Measurements from ENCODE around the gene EXOSC7. TPM values are rescaled to one million over a fixed set of nuclear protein-coding genes. Genes with fewer than 3 reads are reported as not detected.

The EXOSC7 gene
- total and polyA plus RNA-seq, 7 donors = 16.2 to 44.3 (median 30.3) TPM

DNA sequence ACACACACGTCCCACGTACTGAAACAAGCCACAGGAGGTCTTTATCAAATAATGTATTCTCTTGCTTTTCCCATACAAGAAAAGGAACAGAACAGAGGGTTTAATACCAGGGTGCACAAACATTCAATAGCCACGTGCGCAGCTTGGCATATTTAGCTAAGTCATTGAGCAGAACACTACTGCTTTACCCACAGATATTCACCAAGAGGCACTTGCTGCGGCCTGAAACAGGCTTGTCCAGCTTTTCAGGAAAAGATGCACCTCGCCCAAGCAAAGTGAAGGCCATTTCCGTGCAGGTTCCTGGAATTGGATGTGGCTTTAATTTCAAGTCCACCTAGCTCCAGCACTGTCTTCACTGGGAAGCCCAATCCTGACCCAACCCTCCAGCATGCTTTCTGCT is 17.7 kb upstream of the EXOSC7 start:
- H3K4me1 ChIP-seq = no peaks in the 10 kb centered on the region
- no peaks in the 10 kb centered on the region for H3K27me3 ChIP-seq
- no peak for DNase-seq
- H3K27ac ChIP-seq = no peak overlapping the region
- no peak overlapping the region for H3K4me3 ChIP-seq
- H3K9me3 ChIP-seq = no peaks in the 10 kb centered on the region
- intact Hi-C loops (cut with DNase I) = no loop called here
- no peak for TF ChIP-seq POLR2AphosphoS5 (IDR thresholded peaks at IDR 0.05)
- no peak for TF ChIP-seq POLR2A (IDR thresholded peaks at IDR 0.05)
- TF ChIP-seq, protein P1, sequence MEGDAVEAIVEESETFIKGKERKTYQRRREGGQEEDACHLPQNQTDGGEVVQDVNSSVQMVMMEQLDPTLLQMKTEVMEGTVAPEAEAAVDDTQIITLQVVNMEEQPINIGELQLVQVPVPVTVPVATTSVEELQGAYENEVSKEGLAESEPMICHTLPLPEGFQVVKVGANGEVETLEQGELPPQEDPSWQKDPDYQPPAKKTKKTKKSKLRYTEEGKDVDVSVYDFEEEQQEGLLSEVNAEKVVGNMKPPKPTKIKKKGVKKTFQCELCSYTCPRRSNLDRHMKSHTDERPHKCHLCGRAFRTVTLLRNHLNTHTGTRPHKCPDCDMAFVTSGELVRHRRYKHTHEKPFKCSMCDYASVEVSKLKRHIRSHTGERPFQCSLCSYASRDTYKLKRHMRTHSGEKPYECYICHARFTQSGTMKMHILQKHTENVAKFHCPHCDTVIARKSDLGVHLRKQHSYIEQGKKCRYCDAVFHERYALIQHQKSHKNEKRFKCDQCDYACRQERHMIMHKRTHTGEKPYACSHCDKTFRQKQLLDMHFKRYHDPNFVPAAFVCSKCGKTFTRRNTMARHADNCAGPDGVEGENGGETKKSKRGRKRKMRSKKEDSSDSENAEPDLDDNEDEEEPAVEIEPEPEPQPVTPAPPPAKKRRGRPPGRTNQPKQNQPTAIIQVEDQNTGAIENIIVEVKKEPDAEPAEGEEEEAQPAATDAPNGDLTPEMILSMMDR (IDR thresholded peaks at IDR 0.05) = no peak
- no peak for TF ChIP-seq EP300 (IDR thresholded peaks at IDR 0.05)
- WGBS, 2 donors = 80 to 93% methylated on average over 7 of the region's 7 CpGs
- H3K36me3 ChIP-seq = peaks cover 0 to 33% (median 12%) of the 10 kb centered on the region in 4 donors

DNA sequence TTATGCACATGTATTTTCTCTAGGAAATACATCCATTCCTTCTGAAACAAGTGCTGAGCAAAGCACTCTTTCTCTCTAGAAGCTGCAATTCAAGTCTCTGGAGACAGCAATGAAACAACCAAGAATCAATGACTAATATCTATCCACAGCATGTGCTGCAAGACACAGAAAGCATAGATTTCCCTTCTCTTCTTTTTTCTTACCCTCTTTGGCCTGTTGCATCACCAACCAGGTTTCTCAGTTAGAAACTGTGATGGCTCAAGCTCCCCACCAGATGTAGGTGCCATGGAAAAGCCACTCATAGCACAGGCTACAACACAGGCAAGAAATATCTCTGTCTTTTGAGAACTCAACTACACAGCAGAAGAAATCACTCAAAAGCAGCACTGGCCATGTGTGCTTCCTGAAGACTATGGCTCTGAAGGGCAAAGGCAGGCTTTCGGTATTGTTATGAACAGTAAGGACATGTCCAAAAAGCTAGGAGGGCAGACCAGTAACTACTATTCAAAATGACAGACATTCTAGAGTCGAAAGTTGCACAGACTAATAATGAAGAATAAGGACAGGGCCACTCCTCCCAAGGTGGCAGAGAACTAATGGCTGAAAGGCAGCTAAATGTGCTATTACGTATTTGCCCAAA is 15.5 kb upstream of the EXOSC7 start:
- no peak for DNase-seq
- Histone ChIP-seq H3K27me3 (no peaks in the 10 kb centered on the region), H3K9me3 (no peaks in the 10 kb centered on the region), H3K4me1 (peaks cover 0 to 4% (median 0%) of the 10 kb centered on the region in 4 donors), H3K36me3 (peaks cover 0 to 23% (median 12%) of the 10 kb centered on the region in 4 donors), H3K27ac (no peak overlapping the region), H3K4me3 (no peak overlapping the region)
- intact Hi-C loops (cut with DNase I) = no loop called here
- 92 to 98% methylated on average over 3 of the region's 3 CpGs for WGBS, 2 donors
- TF ChIP-seq, protein P1 (IDR thresholded peaks at IDR 0.05) = no peak
- no peak for TF ChIP-seq POLR2AphosphoS5 (IDR thresholded peaks at IDR 0.05)
- TF ChIP-seq EP300 (IDR thresholded peaks at IDR 0.05) = no peak
- no peak for TF ChIP-seq POLR2A (IDR thresholded peaks at IDR 0.05)

DNA sequence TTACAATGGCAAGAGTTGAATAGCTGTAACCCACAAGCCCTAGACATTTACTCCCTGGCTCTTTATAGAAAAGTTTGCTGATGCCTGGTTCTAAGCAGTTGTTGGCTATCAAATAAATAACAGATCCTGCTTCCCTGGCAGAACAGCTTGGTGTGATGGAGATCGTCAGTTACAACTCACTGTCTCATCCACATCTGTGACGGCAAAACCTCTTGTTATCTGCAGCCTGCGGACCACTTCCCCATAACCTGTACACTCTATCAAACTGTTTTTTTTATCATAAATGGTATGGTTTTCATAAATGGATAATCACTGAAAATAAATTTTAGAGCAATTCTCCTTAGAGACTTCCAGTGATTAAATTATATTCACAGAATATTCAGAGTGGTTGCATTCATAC is 14.2 kb upstream of the EXOSC7 start:
- no peak overlapping the region for H3K4me3 ChIP-seq
- peaks cover 0 to 21% (median 12%) of the 10 kb centered on the region in 4 donors for H3K36me3 ChIP-seq
- TF ChIP-seq EP300 (IDR thresholded peaks at IDR 0.05) = no peak
- no peak for TF ChIP-seq POLR2AphosphoS5 (IDR thresholded peaks at IDR 0.05)
- TF ChIP-seq, protein P1 (IDR thresholded peaks at IDR 0.05) = no peak
- no peak for TF ChIP-seq POLR2A (IDR thresholded peaks at IDR 0.05)
- DNase-seq = no peak
- peaks cover 0 to 4% (median 0%) of the 10 kb centered on the region in 4 donors for H3K4me1 ChIP-seq
- WGBS, 2 donors = 90 to 93% methylated on average over 3 of the region's 3 CpGs
- intact Hi-C loops (cut with DNase I) = no loop called here
- H3K27ac ChIP-seq = no peak overlapping the region
- no peaks in the 10 kb centered on the region for H3K9me3 ChIP-seq
- H3K27me3 ChIP-seq = no peaks in the 10 kb centered on the region

- Histone ChIP-seq H3K36me3 (peaks cover 0 to 15% (median 12%) of the 10 kb centered on the region in 4 donors), H3K4me1 (peaks cover 0 to 4% (median 0%) of the 10 kb centered on the region in 4 donors), H3K27ac (no peak overlapping the region), H3K4me3 (no peak overlapping the region), H3K27me3 (no peaks in the 10 kb centered on the region), H3K9me3 (no peaks in the 10 kb centered on the region)
- intact Hi-C loops (cut with DNase I) = no loop called here
- TF ChIP-seq, protein P1 (IDR thresholded peaks at IDR 0.05) = no peak
- TF ChIP-seq POLR2AphosphoS5 (IDR thresholded peaks at IDR 0.05) (no peak), POLR2A (IDR thresholded peaks at IDR 0.05) (no peak), EP300 (IDR thresholded peaks at IDR 0.05) (no peak)
- no peak for DNase-seq
- 86 to 92% methylated on average over 6 of the region's 6 CpGs for WGBS, 2 donors
Measured at GRCh38 chr3:44962621-44963393, 13.2 kb upstream of the EXOSC7 start.
